Esophagus squamous epithelium (tissue), 5 donors: ENCODE results near the gene SOD2. TPM values are rescaled to one million over a fixed set of nuclear protein-coding genes. Genes with fewer than 3 reads are reported as not detected.

ENCODE experiments used
- DNase-seq: peaks from one replicate; lab custom pipeline; 2025; lab: John Stamatoyannopoulos, UW
- H3K27ac ChIP-seq, 4 donors: fragments of 200-600 bp; sonication (generic); one replicate each; pipeline ENCODE4 v1.5.1; 2016 to 2019; ENCODE audit warnings: mild to moderate bottlenecking in 1 of 4
- H3K27me3 ChIP-seq, 4 donors: fragments of 200-600 bp; sonication (generic); 1 replicate in 3 of 4; 2 replicates in 1 of 4; pipeline versions ENCODE4 v1.5.1 to v1.6.0; 2017 to 2021; ENCODE audit warnings: antibody characterized with exemption in 1 of 4
- H3K36me3 ChIP-seq, 3 donors: fragments of 200-600 bp; sonication (generic); one replicate each; pipeline ENCODE4 v1.5.1; 2016 to 2019
- H3K4me1 ChIP-seq, 3 donors: fragments of 200-600 bp; sonication (generic); one replicate each; pipeline ENCODE4 v1.5.1; 2017 to 2019
- H3K4me3 ChIP-seq, 4 donors: fragments of 200-600 bp; sonication (generic); 1 replicate in 3 of 4; 2 replicates in 1 of 4; pipeline ENCODE4 v1.5.1; 2016 to 2019; ENCODE audit warnings: mild to moderate bottlenecking in 2 of 4, moderate library complexity in 1 of 4
- H3K9me3 ChIP-seq, 3 donors: fragments of 200-600 bp; sonication (generic); one replicate each; pipeline ENCODE4 v1.5.1; 2016 to 2019
- POLR2A ChIP-seq, 4 donors: fragments of 450-650 bp; IDR thresholded peaks; one replicate each; pipeline ENCODE4 v1.6.1; 2017; ENCODE audit warnings: antibody characterized with exemption in 4 of 4, mild to moderate bottlenecking in 4 of 4, moderate library complexity in 3 of 4
- WGBS, 2 donors: methylation state at CpG; one replicate each; pipeline ENCODE4 v1.1.5; 2018; 5-methylcytosine and 5-hydroxymethylcytosine counted together
- intact Hi-C: fragments of 100-400 bp; cut with DNase I; formaldehyde crosslinking; loops from one replicate; pipeline ENCODE4 v1.15.0; 2022
- total RNA-seq, 4 donors: library from RNA; depleted of rRNA; stranded (reverse); fragments of >200 nt; gene quantifications; one replicate each; pipeline ENCODE4 v1.1.0, GENCODE V29; 2016
- TF ChIP-seq, protein P1 (sequence below), 6 experiments: fragments of 450-650 bp in 4 of 6; fragments of 200-600 bp in 2 of 6; sonication (generic) in 2 of 6; IDR thresholded peaks; one replicate each; pipeline ENCODE4 v1.5.1; 2016 to 2019; ENCODE audit warnings: antibody characterized with exemption in 6 of 6, mild to moderate bottlenecking in 4 of 6, moderate library complexity in 4 of 6
- donor health status: DM: yes; HTN: yes; CAD: no.

SOD2 gene
- total RNA-seq, 4 donors from 2014 or later, result 227 to 792 (median 519) TPM

DNA sequence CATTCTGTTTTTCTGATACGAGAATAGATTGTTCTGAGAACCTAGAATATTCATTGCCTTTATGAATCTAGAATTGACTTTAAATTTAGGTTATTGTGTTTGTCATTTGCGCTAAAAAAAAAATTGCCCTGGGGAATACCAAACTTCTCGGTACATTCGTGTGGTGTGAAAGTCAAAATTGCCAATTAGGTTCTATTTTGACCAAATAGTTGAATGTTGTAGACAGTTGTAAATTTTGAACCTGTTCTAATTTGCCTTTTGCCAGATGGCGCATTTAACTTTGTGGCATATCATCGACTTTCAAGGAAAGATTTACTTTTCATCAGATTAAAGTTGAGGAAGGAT is 37.3 kb upstream of the SOD2 start:
- H3K4me1 ChIP-seq, result peaks cover 12 to 80% (median 35%) of the 10 kb centered on the region in 3 donors
- peaks cover 0 to 10% (median 0%) of the 10 kb centered on the region in 3 donors for H3K36me3 ChIP-seq
- intact Hi-C loops, result no loop called here
- TF ChIP-seq POLR2A (IDR thresholded peaks at IDR 0.05), result no peak
- TF ChIP-seq, protein P1, sequence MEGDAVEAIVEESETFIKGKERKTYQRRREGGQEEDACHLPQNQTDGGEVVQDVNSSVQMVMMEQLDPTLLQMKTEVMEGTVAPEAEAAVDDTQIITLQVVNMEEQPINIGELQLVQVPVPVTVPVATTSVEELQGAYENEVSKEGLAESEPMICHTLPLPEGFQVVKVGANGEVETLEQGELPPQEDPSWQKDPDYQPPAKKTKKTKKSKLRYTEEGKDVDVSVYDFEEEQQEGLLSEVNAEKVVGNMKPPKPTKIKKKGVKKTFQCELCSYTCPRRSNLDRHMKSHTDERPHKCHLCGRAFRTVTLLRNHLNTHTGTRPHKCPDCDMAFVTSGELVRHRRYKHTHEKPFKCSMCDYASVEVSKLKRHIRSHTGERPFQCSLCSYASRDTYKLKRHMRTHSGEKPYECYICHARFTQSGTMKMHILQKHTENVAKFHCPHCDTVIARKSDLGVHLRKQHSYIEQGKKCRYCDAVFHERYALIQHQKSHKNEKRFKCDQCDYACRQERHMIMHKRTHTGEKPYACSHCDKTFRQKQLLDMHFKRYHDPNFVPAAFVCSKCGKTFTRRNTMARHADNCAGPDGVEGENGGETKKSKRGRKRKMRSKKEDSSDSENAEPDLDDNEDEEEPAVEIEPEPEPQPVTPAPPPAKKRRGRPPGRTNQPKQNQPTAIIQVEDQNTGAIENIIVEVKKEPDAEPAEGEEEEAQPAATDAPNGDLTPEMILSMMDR (IDR thresholded peaks at IDR 0.05), result no peak
- H3K27ac ChIP-seq, result peak overlapping the region in 1 of 4 donors; percentile 100
- no peaks in the 10 kb centered on the region for H3K9me3 ChIP-seq
- no peaks in the 10 kb centered on the region for H3K27me3 ChIP-seq
- H3K4me3 ChIP-seq, result peak overlapping the region in 2 of 4 donors; percentile 93 to 97
- WGBS, 2 donors, result 41 to 49% methylated on average over 6 of the region's 6 CpGs
- no peak for DNase-seq

DNA sequence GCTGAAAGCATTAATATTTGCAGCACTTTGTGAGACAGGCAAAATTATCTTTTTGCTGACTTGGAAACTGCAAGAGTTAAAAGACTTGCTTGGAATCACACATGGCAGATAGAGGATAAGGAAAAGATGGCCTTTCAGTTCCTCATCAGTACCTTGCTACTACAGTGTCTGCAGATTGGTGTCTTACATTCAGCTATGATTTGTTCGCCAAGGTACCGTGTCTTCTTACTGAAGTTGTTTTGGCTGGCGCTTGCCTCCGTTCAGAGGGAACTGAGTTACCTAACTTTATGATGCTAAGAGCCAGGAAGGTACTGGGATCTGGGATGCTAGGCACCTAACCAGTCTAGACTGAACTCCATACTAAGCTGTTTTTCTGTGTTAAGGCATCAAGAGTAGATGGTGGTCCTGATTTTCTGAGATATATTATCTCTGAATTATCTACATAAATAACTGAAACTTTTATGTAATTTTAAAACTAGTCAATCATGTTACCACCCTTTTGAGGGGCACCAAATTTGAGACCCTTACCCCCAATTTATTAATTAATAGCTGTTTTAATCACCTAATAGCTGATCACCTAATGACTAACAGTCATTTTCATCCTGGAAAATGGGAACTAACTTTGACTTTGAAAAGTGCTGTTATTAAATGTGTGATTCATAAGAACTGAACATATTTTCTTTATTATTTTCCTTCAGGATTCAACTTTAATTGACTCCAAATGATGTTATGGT is 36.7 kb upstream of the SOD2 start:
- no peaks in the 10 kb centered on the region for H3K9me3 ChIP-seq
- peaks cover 0 to 10% (median 0%) of the 10 kb centered on the region in 3 donors for H3K36me3 ChIP-seq
- peak overlapping the region; percentile 2 to 97 (median 86) for H3K4me3 ChIP-seq
- peaks cover 12 to 80% (median 35%) of the 10 kb centered on the region in 3 donors for H3K4me1 ChIP-seq
- WGBS, 2 donors, result 7 to 10% methylated on average over 4 of the region's 4 CpGs
- no peak for DNase-seq
- peak overlapping the region in 3 of 4 donors; percentile 11 to 100 (median 33) for H3K27ac ChIP-seq
- TF ChIP-seq POLR2A (IDR thresholded peaks at IDR 0.05), result no peak
- TF ChIP-seq, protein P1 (IDR thresholded peaks at IDR 0.05), result no peak
- H3K27me3 ChIP-seq, result no peaks in the 10 kb centered on the region
- intact Hi-C loops, result loop anchor here (5.0 kb wide), 1 partner anchor 58 kb away; the partner anchor contains the start of gene TCP1

DNA sequence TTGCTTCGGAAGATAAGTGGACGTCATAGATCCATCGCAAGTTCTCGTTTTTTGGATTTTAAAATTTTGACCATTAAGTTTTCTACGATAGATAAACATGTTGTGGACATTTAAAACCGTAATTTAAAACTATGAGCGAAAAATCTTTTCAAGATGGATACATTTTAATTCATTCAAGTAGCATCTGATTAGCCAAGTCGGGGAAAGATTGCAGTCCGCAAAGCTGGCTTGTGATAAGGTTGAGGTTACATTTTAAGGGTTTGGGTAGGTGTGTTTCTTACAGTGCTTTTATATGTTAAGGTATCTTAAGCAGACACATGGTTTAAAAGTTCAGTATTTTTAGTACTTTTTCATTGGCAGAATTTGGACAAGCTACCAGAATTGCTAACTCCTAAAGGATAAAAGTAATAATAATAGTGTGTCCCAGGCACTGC is 35.5 kb upstream of the SOD2 start:
- Histone ChIP-seq H3K36me3 (peaks cover 0 to 7% (median 0%) of the 10 kb centered on the region in 3 donors), H3K27ac (peak overlapping the region; percentile 98 to 100 (median 100)), H3K27me3 (no peaks in the 10 kb centered on the region), H3K4me1 (peaks cover 12 to 73% (median 35%) of the 10 kb centered on the region in 3 donors), H3K4me3 (peak overlapping the region; percentile 76 to 97 (median 86)), H3K9me3 (no peaks in the 10 kb centered on the region)
- 0 to 1% methylated on average over 9 of the region's 9 CpGs for WGBS, 2 donors
- DNase-seq, result no peak
- TF ChIP-seq, protein P1 (IDR thresholded peaks at IDR 0.05), result no peak
- no peak for TF ChIP-seq POLR2A (IDR thresholded peaks at IDR 0.05)
- intact Hi-C loops, result loop anchor here (5.0 kb wide), 1 partner anchor 59 kb away; the partner anchor contains the start of gene TCP1

DNA sequence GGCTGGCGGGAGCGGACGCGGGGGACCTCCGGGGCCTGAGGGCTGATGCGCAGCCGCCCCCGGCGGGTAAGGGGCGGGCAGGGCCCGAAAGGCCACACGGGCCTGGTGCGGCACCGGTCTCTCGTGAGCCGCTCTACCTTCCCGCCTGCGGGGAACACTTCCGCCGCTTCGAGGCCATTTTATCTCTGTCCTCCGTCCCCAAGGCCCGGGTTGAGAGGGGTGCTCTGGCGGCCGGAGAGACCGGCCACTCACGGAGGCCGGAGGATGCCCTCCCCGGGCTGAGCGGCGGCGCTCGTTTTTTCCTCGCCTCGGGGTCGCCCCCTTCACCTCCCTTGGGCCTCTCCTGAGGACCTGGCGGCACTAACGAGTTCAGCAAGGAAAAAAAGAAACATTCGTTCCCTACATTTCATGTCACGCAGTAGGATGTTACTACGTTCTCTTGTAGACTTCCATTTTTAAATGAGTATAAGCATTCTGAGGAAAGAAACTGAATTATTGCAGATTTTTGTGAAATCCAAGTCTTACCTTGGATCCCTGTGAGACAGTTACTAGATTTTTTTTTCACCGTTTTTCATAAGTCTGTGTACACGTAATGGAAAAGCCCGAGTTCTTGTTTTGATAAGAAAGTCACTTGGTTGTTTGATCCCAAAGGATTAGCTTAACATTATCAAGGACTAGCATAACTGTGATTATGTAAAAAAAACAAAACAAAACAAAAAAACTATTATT is 34.8 kb upstream of the SOD2 start:
- H3K4me3 ChIP-seq, result peak overlapping the region; percentile 76 to 97 (median 86)
- no peaks in the 10 kb centered on the region for H3K27me3 ChIP-seq
- peaks cover 0 to 6% (median 0%) of the 10 kb centered on the region in 3 donors for H3K36me3 ChIP-seq
- TF ChIP-seq, protein P1 (IDR thresholded peaks at IDR 0.05), result peak in 1 of 6 experiments; percentile 3
- TF ChIP-seq POLR2A (IDR thresholded peaks at IDR 0.05), result no peak
- peak overlapping the region; percentile 98 to 100 (median 100) for H3K27ac ChIP-seq
- no peaks in the 10 kb centered on the region for H3K9me3 ChIP-seq
- 0% methylated on average over 8 of the region's 44 CpGs for WGBS, 2 donors
- DNase-seq, result no peak
- intact Hi-C loops, result loop anchor here (5.0 kb wide), 1 partner anchor 59 kb away; the partner anchor contains the start of gene TCP1
- H3K4me1 ChIP-seq, result peaks cover 12 to 73% (median 31%) of the 10 kb centered on the region in 3 donors
